ENCODE data around the gene GPR4. TPM values are rescaled to one million over a fixed set of nuclear protein-coding genes. Genes with fewer than 3 reads are reported as not detected.
"Not testable (repeated sequence)": the region's sequence is repeated elsewhere in the genome, so short reads cannot be mapped to it uniquely, and the experiment has no call there.

GPR4 gene
- total RNA-seq, 1 experiment from 2014 or later: not detected

GRCh38 chr19:45630463-45630862 is 28.5 kb upstream of the GPR4 start:
- peak; percentile 69 for DNase-seq (ENCODE audit: low read depth, low spot score)
- in situ Hi-C loops (cut with HindIII; ENCODE audit: low pct_unique_long_range_greater_than_20kb, low sequenced_read_pairs): no loop called here

GRCh38 chr19:45629704-45630103 is 27.7 kb upstream of the GPR4 start:
- DNase-seq (ENCODE audit: low read depth, low spot score): no peak
- in situ Hi-C loops (cut with HindIII; ENCODE audit: low pct_unique_long_range_greater_than_20kb, low sequenced_read_pairs): no loop called here

- in situ Hi-C loops (cut with HindIII; ENCODE audit: low pct_unique_long_range_greater_than_20kb, low sequenced_read_pairs); DNase-seq (ENCODE audit: low read depth, low spot score): not testable (repeated sequence)
Measured at GRCh38 chr19:45628219-45628618, 26.2 kb upstream of the GPR4 start.

- DNase-seq (ENCODE audit: low read depth, low spot score): no peak
- in situ Hi-C loops (cut with HindIII; ENCODE audit: low pct_unique_long_range_greater_than_20kb, low sequenced_read_pairs): no loop called here
Measured at GRCh38 chr19:45623984-45624383, 22.0 kb upstream of the GPR4 start.

- in situ Hi-C loops (cut with HindIII; ENCODE audit: low pct_unique_long_range_greater_than_20kb, low sequenced_read_pairs): no loop called here
- DNase-seq (ENCODE audit: low read depth, low spot score): no peak
Measured at GRCh38 chr19:45621976-45622503, 20.0 kb upstream of the GPR4 start.

- no peak for DNase-seq (ENCODE audit: low read depth, low spot score)
- in situ Hi-C loops (cut with HindIII; ENCODE audit: low pct_unique_long_range_greater_than_20kb, low sequenced_read_pairs): no loop called here
Measured at GRCh38 chr19:45621389-45621788, 19.4 kb upstream of the GPR4 start.

- in situ Hi-C loops (cut with HindIII; ENCODE audit: low pct_unique_long_range_greater_than_20kb, low sequenced_read_pairs): no loop called here
Measured at GRCh38 chr19:45616704-45617017, 14.6 kb upstream of the GPR4 start.

GRCh38 chr19:45615795-45616703 is 14.0 kb upstream of the GPR4 start:
- in situ Hi-C loops (cut with HindIII; ENCODE audit: low pct_unique_long_range_greater_than_20kb, low sequenced_read_pairs): no loop called here
- DNase-seq (ENCODE audit: low read depth, low spot score): peak; percentile 86

More at GRCh38 chr19:45616704-45617017, 14.6 kb upstream of the GPR4 start:
- no peak for DNase-seq (ENCODE audit: low read depth, low spot score)

- in situ Hi-C loops (cut with HindIII; ENCODE audit: low pct_unique_long_range_greater_than_20kb, low sequenced_read_pairs); DNase-seq (ENCODE audit: low read depth, low spot score): not testable (repeated sequence)
Measured at GRCh38 chr19:45615056-45615455, 13.0 kb upstream of the GPR4 start.

- DNase-seq (ENCODE audit: low read depth, low spot score): peak; percentile 51
- in situ Hi-C loops (cut with HindIII; ENCODE audit: low pct_unique_long_range_greater_than_20kb, low sequenced_read_pairs): no loop called here
Measured at GRCh38 chr19:45613926-45614725, 12.1 kb upstream of the GPR4 start.

- DNase-seq (ENCODE audit: low read depth, low spot score): no peak
- in situ Hi-C loops (cut with HindIII; ENCODE audit: low pct_unique_long_range_greater_than_20kb, low sequenced_read_pairs): no loop called here
Measured at GRCh38 chr19:45608948-45609347, 6.9 kb upstream of the GPR4 start.

GRCh38 chr19:45607071-45608029 is 5.3 kb upstream of the GPR4 start:
- peak; percentile 84 for DNase-seq (ENCODE audit: low read depth, low spot score)
- in situ Hi-C loops (cut with HindIII; ENCODE audit: low pct_unique_long_range_greater_than_20kb, low sequenced_read_pairs): no loop called here

GRCh38 chr19:45601115-45601514 is 897 bp downstream of the GPR4 start:
- in situ Hi-C loops (cut with HindIII; ENCODE audit: low pct_unique_long_range_greater_than_20kb, low sequenced_read_pairs): no loop called here
- no peak for DNase-seq (ENCODE audit: low read depth, low spot score)

- no peak for DNase-seq (ENCODE audit: low read depth, low spot score)
- in situ Hi-C loops (cut with HindIII; ENCODE audit: low pct_unique_long_range_greater_than_20kb, low sequenced_read_pairs): no loop called here
Measured at GRCh38 chr19:45600340-45600885, 1.6 kb downstream of the GPR4 start.

- in situ Hi-C loops (cut with HindIII; ENCODE audit: low pct_unique_long_range_greater_than_20kb, low sequenced_read_pairs): no loop called here
- DNase-seq (ENCODE audit: low read depth, low spot score): no peak
Measured at GRCh38 chr19:45599286-45599685, 2.7 kb downstream of the GPR4 start.

GRCh38 chr19:45598267-45599001 is 3.6 kb downstream of the GPR4 start:
- DNase-seq (ENCODE audit: low read depth, low spot score): no peak

More at GRCh38 chr19:45598267-45599001, 3.6 kb downstream of the GPR4 start:
- in situ Hi-C loops (cut with HindIII; ENCODE audit: low pct_unique_long_range_greater_than_20kb, low sequenced_read_pairs): no loop called here

Measured in SK-MEL-5 (cell line).